HEK293T (cell line): ENCODE measurements around the gene MAPKAPK3.
A peak's percentile ranks its signal among the peaks of the same experiment; 100 is the strongest.

Source experiments
- CTCF ChIA-PET: fragments of 350-600 bp; formaldehyde crosslinking; extraction: SDS; loops from one replicate; lab custom pipeline; 2021; ENCODE audit warnings: antibody characterized with exemption, inconsistent platforms; lab: Yijun Ruan, JAX
- POLR2A ChIA-PET: fragments of 350-600 bp; formaldehyde crosslinking; extraction: SDS; loops from one replicate; lab custom pipeline; 2020; ENCODE audit warnings: antibody characterized with exemption, inconsistent platforms; lab: Yijun Ruan, JAX
- DNase-seq: peaks from one replicate; pipeline ENCODE4 v3.0.0; 2012; ENCODE audit warnings: mixed read lengths; ENCODE audit errors: extremely low spot score
- ARNT ChIP-seq: fragments of 450-650 bp; IDR thresholded peaks from 2 replicates; pipeline ENCODE4 v1.6.1; 2017; ENCODE audit warnings: mild to moderate bottlenecking
- BHLHE40 ChIP-seq: fragments of 450-650 bp; IDR thresholded peaks from 2 replicates; pipeline ENCODE4 v1.6.1; 2016; ENCODE audit warnings: mild to moderate bottlenecking, moderate library complexity, borderline replicate concordance
- CTBP1 ChIP-seq: fragments of 450-650 bp; IDR thresholded peaks from 2 replicates; pipeline ENCODE4 v1.6.1; 2016; ENCODE audit warnings: borderline replicate concordance
- ELF4 ChIP-seq: fragments of 450-650 bp; IDR thresholded peaks from 2 replicates; pipeline ENCODE4 v1.6.1; 2017; ENCODE audit warnings: antibody characterized with exemption
- FOXA1 ChIP-seq: fragments of 450-650 bp; IDR thresholded peaks from 2 replicates; pipeline ENCODE4 v1.6.1; 2016; ENCODE audit warnings: mild to moderate bottlenecking
- FOXK2 ChIP-seq: fragments of 450-650 bp; IDR thresholded peaks from 2 replicates; pipeline ENCODE4 v1.6.1; 2016; ENCODE audit warnings: mild to moderate bottlenecking
- FOXM1 ChIP-seq: fragments of 450-650 bp; IDR thresholded peaks from 2 replicates; pipeline ENCODE4 v1.6.1; 2017; ENCODE audit warnings: mild to moderate bottlenecking, borderline replicate concordance
- HDGF ChIP-seq: fragments of 450-650 bp; IDR thresholded peaks from 2 replicates; pipeline ENCODE4 v1.6.1; 2017; ENCODE audit warnings: antibody characterized with exemption, borderline replicate concordance
- L3MBTL2 ChIP-seq: fragments of 450-650 bp; conservative IDR thresholded peaks from 2 replicates; pipeline ENCODE4 v1.6.1; 2016; ENCODE audit warnings: mild to moderate bottlenecking
- LEF1 ChIP-seq: fragments of 450-650 bp; IDR thresholded peaks from 2 replicates; pipeline ENCODE4 v1.6.1; 2017; ENCODE audit warnings: mild to moderate bottlenecking, borderline replicate concordance
- NFRKB ChIP-seq: fragments of 450-650 bp; IDR thresholded peaks from 2 replicates; pipeline ENCODE4 v1.6.1; 2016; ENCODE audit warnings: mild to moderate bottlenecking, moderate library complexity
- PKNOX1 ChIP-seq: fragments of 450-650 bp; IDR thresholded peaks from 2 replicates; pipeline ENCODE4 v1.6.1; 2016
- SP1 ChIP-seq: fragments of 450-650 bp; IDR thresholded peaks from 2 replicates; pipeline ENCODE4 v1.6.1; 2017
- SUZ12 ChIP-seq: fragments of 450-650 bp; IDR thresholded peaks from 2 replicates; pipeline ENCODE4 v1.6.1; 2016; ENCODE audit warnings: mild to moderate bottlenecking
- TARDBP ChIP-seq: fragments of 450-650 bp; IDR thresholded peaks from 2 replicates; pipeline ENCODE4 v1.6.1; 2016
- ZNF384 ChIP-seq: fragments of 450-650 bp; IDR thresholded peaks from 2 replicates; pipeline ENCODE4 v1.6.1; 2016

The MAPKAPK3 gene

GRCh38 chr3:50625231-50626182 lies 8.6 kb downstream of the MAPKAPK3 start:
- ChIA-PET POLR2A (no interaction called here), CTCF (interaction anchor here (0.9 kb wide), 1 partner anchor 27 kb away, joined by 6 read pairs; no protein-coding TSS in a partner anchor)
- DNase-seq: no peak
- TF ChIP-seq LEF1 (no peak), ELF4 (no peak), FOXM1 (no peak), PKNOX1 (no peak), TARDBP (no peak), CTBP1 (no peak), FOXK2 (no peak), ARNT (no peak), BHLHE40 (no peak), SP1 (no peak), HDGF (no peak), FOXA1 (no peak), NFRKB (no peak), SUZ12 (no peak), L3MBTL2 (no peak), ZNF384 (no peak)

- ChIA-PET POLR2A (no interaction called here), CTCF (interaction anchor here (0.9 kb wide), 1 partner anchor 26 kb away, joined by 6 read pairs; no protein-coding TSS in a partner anchor)
- DNase-seq: no peak
- no peak for TF ChIP-seq FOXA1
- TF ChIP-seq SP1: no peak
- no peak for TF ChIP-seq PKNOX1
- TF ChIP-seq CTBP1: no peak
- TF ChIP-seq TARDBP: no peak
- TF ChIP-seq HDGF: no peak
- no peak for TF ChIP-seq BHLHE40
- TF ChIP-seq SUZ12: no peak
- TF ChIP-seq ARNT: no peak
- no peak for TF ChIP-seq ELF4
- TF ChIP-seq LEF1: no peak
Measured at GRCh38 chr3:50626401-50626800, 9.4 kb downstream of the MAPKAPK3 start.

GRCh38 chr3:50627407-50628051 lies 10.6 kb downstream of the MAPKAPK3 start:
- TF ChIP-seq FOXM1 (no peak), PKNOX1 (no peak), SUZ12 (no peak), HDGF (no peak), BHLHE40 (no peak), ZNF384 (no peak), ARNT (no peak), CTBP1 (no peak), LEF1 (no peak), FOXK2 (no peak), L3MBTL2 (no peak), NFRKB (no peak), TARDBP (no peak), FOXA1 (no peak), ELF4 (no peak)
- peak; percentile 33 for DNase-seq
- ChIA-PET POLR2A (interaction anchor here (0.7 to 1.3 kb wide), 3 partner anchors 10 to 352 kb away, joined by 3 read pairs; partner anchors contain the start of gene MAPKAPK3), CTCF (interaction anchor here (0.8 to 1.5 kb wide), 5 partner anchors 8 to 762 kb away, joined by 3 to 4 read pairs (median 3); no protein-coding TSS in a partner anchor)

GRCh38 chr3:50628601-50629000 lies 11.7 kb downstream of the MAPKAPK3 start:
- TF ChIP-seq SUZ12 (no peak), ARNT (no peak), BHLHE40 (no peak), ELF4 (no peak)
- CTCF ChIA-PET: no interaction called here
- no peak for DNase-seq
- POLR2A ChIA-PET: no interaction called here

GRCh38 chr3:50630394-50630793 lies 13.4 kb downstream of the MAPKAPK3 start:
- TF ChIP-seq SUZ12 (no peak), FOXA1 (no peak), ELF4 (no peak), ARNT (no peak), ZNF384 (no peak), HDGF (no peak), BHLHE40 (no peak), L3MBTL2 (no peak), CTBP1 (no peak), LEF1 (no peak)
- no peak for DNase-seq
- ChIA-PET CTCF (interaction anchor here (1.0 to 2.2 kb wide), 3 partner anchors 23 to 760 kb away, joined by 3 to 15 read pairs (median 5); no protein-coding TSS in a partner anchor), POLR2A (no interaction called here)

- ChIA-PET CTCF (interaction anchor here (0.6 to 2.2 kb wide), 4 partner anchors 22 to 759 kb away, joined by 3 to 15 read pairs (median 7); no protein-coding TSS in a partner anchor), POLR2A (no interaction called here)
- TF ChIP-seq HDGF: no peak
- no peak for TF ChIP-seq BHLHE40
- TF ChIP-seq FOXK2: no peak
- no peak for DNase-seq
Measured at GRCh38 chr3:50630877-50631276, 13.9 kb downstream of the MAPKAPK3 start.
